Suppressor macrophage treated with lipopolysaccharide for 1 hour (primary cell): ENCODE measurements around the gene ASCC1.

Source experiments
- DNase-seq, 3 donors: peaks; one replicate each; pipeline ENCODE4 v3.0.0-alpha.2; 2020 to 2022

ASCC1 gene

GRCh38 chr10:72096115-72097000, 119.7 kb downstream of the ASCC1 start:
- no peak for DNase-seq

- DNase-seq = no peak
These were observed 120.9 kb downstream of the ASCC1 start for GRCh38 chr10:72095195-72095594.

GRCh38 chr10:72094574-72094973, 121.5 kb downstream of the ASCC1 start:
- peak in 2 of 3 donors; percentile 7 to 28 for DNase-seq

- no peak for DNase-seq
These were observed 122.6 kb downstream of the ASCC1 start for GRCh38 chr10:72093450-72093849.

GRCh38 chr10:72092987-72093386, 123.1 kb downstream of the ASCC1 start:
- no peak for DNase-seq

- no peak for DNase-seq
These were observed 123.7 kb downstream of the ASCC1 start for GRCh38 chr10:72092171-72092924.

- no peak for DNase-seq
These were observed 125.8 kb downstream of the ASCC1 start for GRCh38 chr10:72090326-72090725.

GRCh38 chr10:72089618-72090017, 126.5 kb downstream of the ASCC1 start:
- no peak for DNase-seq

GRCh38 chr10:72088889-72089575, 127.0 kb downstream of the ASCC1 start:
- peak in 2 of 3 donors; percentile 25 to 41 for DNase-seq

GRCh38 chr10:72087969-72088888, 127.8 kb downstream of the ASCC1 start, which contains the start of gene SPOCK2:
SPOCK2 (minus strand) TSS chr10:72088551; CDS start chr10:72088328, 223 bp downstream.
- peak in 2 of 3 donors; percentile 20 to 36 for DNase-seq

- DNase-seq = no peak
These were observed 128.6 kb downstream of the ASCC1 start for GRCh38 chr10:72087392-72087968.

- DNase-seq = peak in 2 of 3 donors; percentile 19 to 45
These were observed 129.3 kb downstream of the ASCC1 start for GRCh38 chr10:72086466-72087391.

GRCh38 chr10:72085864-72086465, 130.1 kb downstream of the ASCC1 start:
- DNase-seq = no peak

GRCh38 chr10:72085166-72085565, 130.9 kb downstream of the ASCC1 start:
- no peak for DNase-seq

GRCh38 chr10:72083790-72084459, 132.2 kb downstream of the ASCC1 start:
- no peak for DNase-seq

- DNase-seq = no peak
These were observed 133.0 kb downstream of the ASCC1 start for GRCh38 chr10:72082856-72083789.

- DNase-seq = no peak
These were observed 134.1 kb downstream of the ASCC1 start for GRCh38 chr10:72081772-72082590.
